Hepatocyte (in vitro differentiated cells): ENCODE data around the gene LYPLA2. TPM values are rescaled to one million over a fixed set of nuclear protein-coding genes. Genes with fewer than 3 reads are reported as not detected.

Experiments used
- DNase-seq: peaks from one replicate; pipeline ENCODE4 v3.0.0-alpha.2; 2016; ENCODE audit warnings: low spot score
- H2AFZ ChIP-seq: fragments of 200-600 bp; sonication (generic); 2 replicates; pipeline ENCODE4 v1.6.0; 2016; ENCODE audit warnings: antibody characterized with exemption, mild to moderate bottlenecking
- H3K27ac ChIP-seq: fragments of 200-600 bp; sonication (generic); 2 replicates; pipeline ENCODE4 v1.5.1; 2016; ENCODE audit warnings: mild to moderate bottlenecking
- H3K27me3 ChIP-seq: fragments of 200-600 bp; sonication (generic); 2 replicates; pipeline ENCODE4 v1.6.1; 2016
- H3K36me3 ChIP-seq: fragments of 200-600 bp; sonication (generic); replicated peaks from 2 replicates; pipeline ENCODE4 v1.5.1; 2016; ENCODE audit warnings: low read depth; ENCODE audit not compliant: insufficient read depth
- H3K4me1 ChIP-seq: fragments of 200-600 bp; sonication (generic); 2 replicates; pipeline ENCODE4 v1.5.1; 2016; ENCODE audit warnings: mild to moderate bottlenecking, moderate library complexity; ENCODE audit not compliant: insufficient read depth
- H3K4me2 ChIP-seq: fragments of 200-600 bp; sonication (generic); 2 replicates; pipeline ENCODE4 v1.6.0; 2016
- H3K4me3 ChIP-seq: fragments of 200-600 bp; sonication (generic); 2 replicates; pipeline ENCODE4 v1.5.1; 2016; ENCODE audit warnings: mild to moderate bottlenecking
- H3K79me2 ChIP-seq: fragments of 200-600 bp; sonication (generic); 2 replicates; pipeline ENCODE4 v1.6.0; 2017; ENCODE audit warnings: mild to moderate bottlenecking
- H3K9me2 ChIP-seq: fragments of 200-600 bp; sonication (generic); replicated peaks from 2 replicates; pipeline ENCODE4 v1.6.0; 2017; ENCODE audit warnings: mild to moderate bottlenecking; ENCODE audit not compliant: insufficient read depth
- H3K9me3 ChIP-seq: fragments of 200-600 bp; sonication (generic); 2 replicates; pipeline ENCODE4 v1.5.1; 2016; ENCODE audit warnings: low read depth, mild to moderate bottlenecking
- H4K20me1 ChIP-seq: fragments of 200-600 bp; sonication (generic); 2 replicates; pipeline ENCODE4 v1.6.0; 2016; ENCODE audit warnings: mild to moderate bottlenecking; ENCODE audit not compliant: insufficient read depth, poor library complexity, severe bottlenecking
- CTCF ChIP-seq: fragments of 200-600 bp; sonication (generic); IDR thresholded peaks from 2 replicates; pipeline ENCODE4 v1.5.1; 2016; ENCODE audit warnings: antibody characterized with exemption, mild to moderate bottlenecking; ENCODE audit not compliant: poor library complexity
- EZH2 ChIP-seq: fragments of 200-600 bp; sonication (generic); IDR thresholded peaks from 2 replicates; pipeline ENCODE4 v1.6.1; 2016; ENCODE audit warnings: antibody characterized with exemption, mild to moderate bottlenecking, borderline replicate concordance
- EZH2phosphoT487 ChIP-seq: fragments of 200-600 bp; sonication (generic); IDR thresholded peaks from one replicate; pipeline ENCODE4 v1.6.1; 2018; ENCODE audit warnings: antibody characterized with exemption, mild to moderate bottlenecking, low read depth, moderate library complexity; ENCODE audit not compliant: unreplicated experiment, severe bottlenecking
- WGBS: methylation state at CpG from one replicate; pipeline ENCODE4 v1.1.6; 2016; ENCODE audit warnings: low lambda C conversion rate; ENCODE audit errors: missing lambda C conversion rate; 5-methylcytosine and 5-hydroxymethylcytosine counted together
- polyA plus RNA-seq: library from polyadenylated mRNA; unstranded; fragments of >200 nt; fragmentation: Nextera tagmentation; extraction: Ambion mirVana; gene quantifications from 2 replicates; pipeline ENCODE4 v1.2.1, GENCODE V29; 2016
- total RNA-seq: library from RNA; depleted of rRNA; stranded (reverse); fragments of >200 nt; gene quantifications from 2 replicates; pipeline ENCODE4 v1.2.3, GENCODE V29; 2014

The LYPLA2 gene
- total and polyA plus RNA-seq, 2 experiments from 2014 or later, result 73.2 to 162 TPM

DNA sequence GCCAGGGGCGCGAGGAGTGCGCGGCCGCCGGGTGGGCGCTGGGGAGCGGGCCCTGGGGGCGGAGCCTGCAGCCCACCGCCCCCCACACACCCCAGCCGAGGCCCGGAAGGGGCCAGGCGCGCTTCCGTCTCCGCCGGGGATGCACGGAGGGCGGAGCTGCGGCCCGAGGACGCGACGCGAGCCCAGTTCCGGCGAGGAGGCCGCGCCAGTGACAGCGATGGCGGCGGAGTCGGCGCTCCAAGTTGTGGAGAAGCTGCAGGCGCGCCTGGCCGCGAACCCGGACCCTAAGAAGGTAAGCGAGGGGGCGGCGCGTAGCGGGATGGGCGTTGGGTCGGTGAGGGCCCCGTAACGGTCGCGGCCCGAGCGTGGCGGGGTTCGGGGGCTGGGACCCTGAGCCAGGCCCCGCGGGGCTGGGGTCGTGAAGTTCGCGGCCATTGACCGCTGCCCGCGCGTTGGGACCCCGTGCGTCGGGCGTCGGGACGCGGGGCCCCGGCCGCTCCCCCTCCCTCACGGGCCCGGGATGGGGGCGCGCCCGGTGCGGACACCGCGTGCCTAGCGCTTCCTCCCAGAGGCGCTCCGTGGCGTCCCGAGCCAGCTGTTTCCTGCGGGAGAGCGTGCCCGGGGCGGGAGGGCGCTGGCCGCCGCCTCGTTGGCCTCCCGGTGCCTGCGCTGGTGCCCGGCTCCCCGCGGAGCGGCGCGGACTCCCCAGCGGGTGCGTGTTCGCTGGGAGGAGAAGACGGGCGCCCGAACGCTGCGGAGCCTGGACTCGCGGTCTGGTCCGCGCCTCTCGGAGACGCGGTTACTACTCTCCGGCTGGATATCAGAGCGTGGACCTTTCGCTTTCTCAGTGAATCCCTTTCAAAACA is 47.4 kb upstream of the LYPLA2 start, which contains the start of gene ELOA:
TSS of gene ELOA (plus strand) at position 185 of the 866 bp plus-strand sequence. CDS start at position 218, 33 bp downstream.
- peak within 1 kb of the TSS; percentile 75 for H3K4me3 ChIP-seq
- H2AFZ ChIP-seq, result peak within 1 kb of the TSS; percentile 81
- no peaks in the 10 kb centered on the region for H3K36me3 ChIP-seq
- peak within 1 kb of the TSS; percentile 88 for H3K4me2 ChIP-seq
- H3K27ac ChIP-seq, result peak within 1 kb of the TSS; percentile 92
- H4K20me1 ChIP-seq, result peaks cover 41% of the 10 kb centered on the region
- no peaks in the 10 kb centered on the region for H3K9me2 ChIP-seq
- peak; percentile 88 for DNase-seq
- no peaks in the 10 kb centered on the region for H3K27me3 ChIP-seq
- no peaks in the 10 kb centered on the region for H3K9me3 ChIP-seq
- peaks cover 65% of the 10 kb centered on the region for H3K79me2 ChIP-seq
- TF ChIP-seq CTCF (no peak), EZH2phosphoT487 (no peak), EZH2 (no peak)
- WGBS, result 2% methylated on average over 66 of the region's 119 CpGs
- H3K4me1 ChIP-seq, result peaks cover 16% of the 10 kb centered on the region

- Histone ChIP-seq H3K27ac (no peak overlapping the region), H3K4me2 (peak overlapping the region; percentile 88), H3K9me2 (no peaks in the 10 kb centered on the region), H3K4me3 (no peak overlapping the region), H3K27me3 (no peaks in the 10 kb centered on the region), H3K4me1 (peaks cover 16% of the 10 kb centered on the region), H3K79me2 (peaks cover 76% of the 10 kb centered on the region), H2AFZ (no peak overlapping the region), H3K9me3 (no peaks in the 10 kb centered on the region), H4K20me1 (peaks cover 47% of the 10 kb centered on the region), H3K36me3 (peaks cover 2% of the 10 kb centered on the region)
- peak; percentile 32 for TF ChIP-seq CTCF
- no peak for TF ChIP-seq EZH2
- TF ChIP-seq EZH2phosphoT487, result no peak
- 74% methylated on average over 1 of the region's 1 CpG for WGBS
- DNase-seq, result peak; percentile 40
Observed at GRCh38 chr1:23745515-23745914, 45.4 kb upstream of the LYPLA2 start.

GRCh38 chr1:23748016-23748415 is 42.9 kb upstream of the LYPLA2 start:
- no peak overlapping the region for H3K4me2 ChIP-seq
- no peaks in the 10 kb centered on the region for H3K9me3 ChIP-seq
- no peak overlapping the region for H3K4me3 ChIP-seq
- H3K79me2 ChIP-seq, result peaks cover 85% of the 10 kb centered on the region
- TF ChIP-seq CTCF (no peak), EZH2 (no peak), EZH2phosphoT487 (no peak)
- peaks cover 7% of the 10 kb centered on the region for H3K36me3 ChIP-seq
- H3K27ac ChIP-seq, result no peak overlapping the region
- no peak overlapping the region for H2AFZ ChIP-seq
- H3K27me3 ChIP-seq, result no peaks in the 10 kb centered on the region
- WGBS, result 91% methylated on average over 3 of the region's 3 CpGs
- peaks cover 51% of the 10 kb centered on the region for H4K20me1 ChIP-seq
- no peaks in the 10 kb centered on the region for H3K9me2 ChIP-seq
- peaks cover 11% of the 10 kb centered on the region for H3K4me1 ChIP-seq
- no peak for DNase-seq
